Heart right ventricle (tissue), 16 donors: Measurements from ENCODE around the gene SRPK1. TPM values are rescaled to one million over a fixed set of nuclear protein-coding genes. Genes with fewer than 3 reads are reported as not detected.

Experiments used
- ATAC-seq, 8 donors: fragments of 200-7000 bp; cut with Tn5 transposase; one replicate each; pipeline ENCODE4 v1.9.1; 2020; ENCODE audit warnings: mild to moderate bottlenecking in 8 of 8, moderate library complexity in 8 of 8, moderate number of reproducible peaks in 1 of 8
- DNase-seq, 2 donors: peaks; one replicate each; pipeline ENCODE4 v3.0.0-alpha.2; 2020
- H3K27ac ChIP-seq, 10 donors: fragments of 200-600 bp; sonication (generic) in 2 of 10; one replicate each; pipeline versions ENCODE4 v1.5.0 to v1.8.0; 2020 to 2022; ENCODE audit warnings: mild to moderate bottlenecking in 3 of 10
- H3K27me3 ChIP-seq, 7 donors: fragments of 200-600 bp; one replicate each; pipeline ENCODE4 v1.8.0; 2021 to 2022; ENCODE audit warnings: mild to moderate bottlenecking in 2 of 7
- H3K36me3 ChIP-seq, 9 donors: fragments of 200-600 bp; sonication (generic) in 1 of 9; one replicate each; pipeline versions ENCODE4 v1.5.0 to v1.8.0; 2020 to 2022; ENCODE audit warnings: mild to moderate bottlenecking in 2 of 9
- H3K4me1 ChIP-seq, 9 donors: fragments of 200-600 bp; sonication (generic) in 1 of 9; one replicate each; pipeline versions ENCODE4 v1.5.0 to v1.8.0; 2020 to 2022; ENCODE audit warnings: mild to moderate bottlenecking in 4 of 9
- H3K4me3 ChIP-seq, 10 donors: fragments of 200-600 bp; sonication (generic) in 2 of 10; one replicate each; pipeline versions ENCODE4 v1.5.0 to v1.8.0; 2020 to 2022; ENCODE audit warnings: mild to moderate bottlenecking in 7 of 10, moderate library complexity in 2 of 10
- H3K9me3 ChIP-seq, 11 donors: fragments of 200-600 bp in 10 of 11; sonication (generic) in 2 of 11; one replicate each; pipeline versions ENCODE4 v1.5.0 to v1.8.0; 2013 to 2022; ENCODE audit warnings: mild to moderate bottlenecking in 2 of 11, control low read depth in 1 of 11, moderate library complexity in 1 of 11
- CTCF ChIP-seq, 9 donors: fragments of 200-600 bp; sonication (generic) in 2 of 9; IDR thresholded peaks; one replicate each; pipeline versions ENCODE4 v1.5.0 to v1.8.0; 2021 to 2022; ENCODE audit warnings: antibody characterized with exemption in 9 of 9, mild to moderate bottlenecking in 5 of 9, moderate library complexity in 1 of 9
- WGBS, 2 donors: extraction: QIAGEN DNeasy Blood & Tissue Kit; methylation state at CpG; one replicate each; pipeline ENCODE4 v1.1.7; 2013; ENCODE audit warnings: inconsistent platforms in 1 of 2; 5-methylcytosine and 5-hydroxymethylcytosine counted together
- intact Hi-C, 10 donors: fragments of 100-400 bp; cut with DNase I; formaldehyde crosslinking; loops; one replicate each; pipeline versions ENCODE4 v1.11.1 to v1.14.2; 2022
- polyA plus RNA-seq, 2 donors: library from polyadenylated mRNA; stranded (reverse); fragments of 200-250 nt; gene quantifications; one replicate each; pipeline ENCODE4 v1.2.3, GENCODE V29; 2013
- total RNA-seq, 10 donors: library from RNA; stranded (reverse); fragmentation: NEBNext Ultra II Directional in 3 of 10; extraction: Animal tissue kit (Norgen Biotek cat#: 25700) in 3 of 10; gene quantifications; one replicate each; pipeline versions ENCODE4 v1.2.1 to v1.2.4, GENCODE V29; 2021 to 2023
- donor health status: Arrhythmogenic right ventricular cardiomyopathy.
- donor health status: ischemic (EF 13 %, LVEDD 7.1; RV severe dilation, severe dysfunction).
- donor health status: healthy with polysubstance abuse.
- donor health status: DM: no; HTN: yes; CAD: no.
- donor health status: DM: no; HTN: no; CAD: no.
- donor health status: ischemic (EF 25% LVEDD 6.9; RV normal size, moderate dysfunction).
- donor health status: ischemic (EF 25% LVEDD 5.7; RV mildly dilated, moderate dysfunction).
- donor health status: healthy.
- donor health status: DM: yes; HTN: yes; CAD: no.
- donor health status: Ischemic cardiomyopathy.
- donor health status: ischemic (EF 35%, LVEDD 5.7; RV mildly dilated, moderate dysfunction).
- donor health status: nonischemic (EF 11% LVEDD 7.7; RV severe dilation, severe dysfunction).
- donor health status: DM: yes; HTN: yes; CAD: no.
- donor health status: PGD.
- donor health status: ischemic (EF 29% LVEDD 5.4; RV normal size, mild dysfunction).
- donor health status: nonischemic (EF 23%, LVEDD 6.1; RV moderate dilation, normal function).

The SRPK1 gene
- total and polyA plus RNA-seq, 12 donors: 6.0 to 25.6 (median 17.4) TPM

- H3K4me3 ChIP-seq: no peak overlapping the region
- H3K4me1 ChIP-seq: peaks cover 0 to 10% (median 0%) of the 10 kb centered on the region in 9 donors
- ATAC-seq (no peak), DNase-seq (no peak)
- TF ChIP-seq CTCF (IDR thresholded peaks at IDR 0.05): no peak
- peaks cover 0 to 20% (median 2%) of the 10 kb centered on the region in 7 donors for H3K27me3 ChIP-seq
- intact Hi-C loops: no loop called here
- 80 to 82% methylated on average over 5 of the region's 5 CpGs for WGBS, 2 donors
- no peaks in the 10 kb centered on the region for H3K9me3 ChIP-seq
- no peaks in the 10 kb centered on the region for H3K36me3 ChIP-seq
- no peak overlapping the region for H3K27ac ChIP-seq
Measured at GRCh38 chr6:35955521-35955920, 34.6 kb upstream of the SRPK1 start.

- ATAC-seq: no peak
- intact Hi-C loops: no loop called here
- WGBS, 2 donors: 94 to 95% methylated on average over 8 of the region's 8 CpGs
- no peak for TF ChIP-seq CTCF (IDR thresholded peaks at IDR 0.05)
- no peaks in the 10 kb centered on the region for H3K36me3 ChIP-seq
- peaks cover 0 to 16% (median 0%) of the 10 kb centered on the region in 7 donors for H3K27me3 ChIP-seq
- H3K4me3 ChIP-seq: no peak overlapping the region
- no peak overlapping the region for H3K27ac ChIP-seq
- peaks cover 0 to 10% (median 0%) of the 10 kb centered on the region in 9 donors for H3K4me1 ChIP-seq
- DNase-seq: no peak
- no peaks in the 10 kb centered on the region for H3K9me3 ChIP-seq
Measured at GRCh38 chr6:35955071-35955470, 34.2 kb upstream of the SRPK1 start.

GRCh38 chr6:35954333-35954732 lies 33.4 kb upstream of the SRPK1 start:
- no peak for DNase-seq
- Histone ChIP-seq H3K36me3 (no peaks in the 10 kb centered on the region), H3K4me3 (no peak overlapping the region), H3K27ac (no peak overlapping the region), H3K27me3 (peaks cover 0 to 16% (median 0%) of the 10 kb centered on the region in 7 donors), H3K4me1 (peaks cover 0 to 10% (median 0%) of the 10 kb centered on the region in 9 donors), H3K9me3 (no peaks in the 10 kb centered on the region)
- ATAC-seq: no peak
- 84 to 90% methylated on average over 7 of the region's 7 CpGs for WGBS, 2 donors
- intact Hi-C loops: no loop called here
- no peak for TF ChIP-seq CTCF (IDR thresholded peaks at IDR 0.05)

- no peak for ATAC-seq
- Histone ChIP-seq H3K27ac (no peak overlapping the region), H3K27me3 (no peaks in the 10 kb centered on the region), H3K4me1 (peaks cover 0 to 10% (median 0%) of the 10 kb centered on the region in 9 donors), H3K36me3 (no peaks in the 10 kb centered on the region), H3K9me3 (no peaks in the 10 kb centered on the region), H3K4me3 (no peak overlapping the region)
- no peak for DNase-seq
- WGBS, 2 donors: 93 to 96% methylated on average over 1 of the region's 1 CpG
- intact Hi-C loops: no loop called here
- TF ChIP-seq CTCF (IDR thresholded peaks at IDR 0.05): peak in 1 of 9 donors; percentile 20
Measured at GRCh38 chr6:35948725-35949124, 27.8 kb upstream of the SRPK1 start.
